CD4-positive, alpha-beta memory T cell (primary cell): ENCODE results near the gene IL10RA. TPM values are rescaled to one million over a fixed set of nuclear protein-coding genes. Genes with fewer than 3 reads are reported as not detected.

Experiments used
- CTCF ChIA-PET: fragments of 350-600 bp; sonication (Branson Sonifier 250); formaldehyde crosslinking; loops from one replicate; lab custom pipeline; 2021; ENCODE audit warnings: inconsistent platforms; ENCODE audit not compliant: partially characterized antibody; lab: Charles Lee
- POLR2A ChIA-PET: fragments of 350-600 bp; sonication (Branson Sonifier 250); formaldehyde crosslinking; loops from one replicate; lab custom pipeline; 2021; ENCODE audit not compliant: partially characterized antibody; lab: Charles Lee
- DNase-seq, 5 donors: peaks; one replicate each; pipeline versions ENCODE4 v3.0.0 to v3.0.0-alpha.2; 2020 to 2022; ENCODE audit warnings: mixed read lengths in 1 of 5
- H3K27ac ChIP-seq: one replicate; pipeline ENCODE4 v1.7.0; 2013; ENCODE audit warnings: low read depth, low read length
- H3K27me3 ChIP-seq: 2 replicates; pipeline ENCODE4 v1.7.0; 2013; ENCODE audit warnings: mild to moderate bottlenecking, low read length, moderate library complexity; ENCODE audit not compliant: insufficient read depth
- H3K36me3 ChIP-seq: 2 replicates; pipeline ENCODE4 v1.7.0; 2013; ENCODE audit warnings: mild to moderate bottlenecking, low read length, moderate library complexity; ENCODE audit not compliant: insufficient read depth
- H3K4me1 ChIP-seq: 2 replicates; pipeline ENCODE4 v1.7.0; 2013; ENCODE audit warnings: mild to moderate bottlenecking, low read length, moderate library complexity; ENCODE audit not compliant: insufficient read depth
- H3K4me3 ChIP-seq, 2 donors: one replicate each; pipeline ENCODE4 v1.7.0; 2013; ENCODE audit warnings: low read length in 2 of 2, mild to moderate bottlenecking in 1 of 2
- H3K9me3 ChIP-seq, 2 donors: one replicate each; pipeline ENCODE4 v1.7.0; 2013; ENCODE audit warnings: low read length in 2 of 2, control low read depth in 1 of 2; ENCODE audit not compliant: control insufficient read depth in 1 of 2
- H3K27ac Mint-ChIP-seq, 7 donors: one replicate each; pipeline ENCODE4 v1.8.0; 2020 to 2021; ENCODE audit warnings: mixed read lengths in 7 of 7, mild to moderate bottlenecking in 6 of 7, inconsistent platforms in 3 of 7, moderate library complexity in 3 of 7
- H3K27me3 Mint-ChIP-seq, 2 donors: one replicate each; pipeline ENCODE4 v1.8.0; 2020 to 2021; ENCODE audit warnings: mixed read lengths in 2 of 2
- H3K36me3 Mint-ChIP-seq, 2 donors: one replicate each; pipeline ENCODE4 v1.8.0; 2020 to 2021; ENCODE audit warnings: mixed read lengths in 2 of 2, inconsistent platforms in 1 of 2, mild to moderate bottlenecking in 1 of 2
- H3K4me1 Mint-ChIP-seq, 4 donors: one replicate each; pipeline ENCODE4 v1.8.0; 2020 to 2021; ENCODE audit warnings: mixed read lengths in 4 of 4, mild to moderate bottlenecking in 1 of 4
- H3K4me3 Mint-ChIP-seq, 8 donors: one replicate each; pipeline ENCODE4 v1.8.0; 2020 to 2021; ENCODE audit warnings: mixed read lengths in 8 of 8, mild to moderate bottlenecking in 7 of 8, moderate library complexity in 6 of 8, inconsistent platforms in 3 of 8
- H3K9me3 Mint-ChIP-seq, 8 donors: one replicate each; pipeline ENCODE4 v1.8.0; 2020 to 2021; ENCODE audit warnings: mixed read lengths in 8 of 8, mild to moderate bottlenecking in 5 of 8, inconsistent platforms in 3 of 8, moderate library complexity in 1 of 8
- intact Hi-C: fragments of 100-400 bp; cut with micrococcal nuclease; formaldehyde crosslinking; loops from one replicate; pipeline ENCODE4 v1.15.1; 2023
- polyA plus RNA-seq, 2 donors: library from polyadenylated mRNA; unstranded; fragments of 300-500 nt; fragmentation: Illumina TruSeq; gene quantifications; one replicate each; pipeline ENCODE4 v1.2.3, GENCODE V29; 2021
- total RNA-seq, 2 experiments: library from RNA; stranded (reverse); gene quantifications; one replicate each; pipeline ENCODE4 v1.2.3, GENCODE V29; 2021

The IL10RA gene
- total and polyA plus RNA-seq, 4 experiments from 2014 or later: 362 to 468 (median 402) TPM

GRCh38 chr11:118003456-118003855, 17.3 kb downstream of the IL10RA start:
- peak in 1 of 5 donors; percentile 42 for DNase-seq
- Mint-ChIP-seq H3K9me3 (peaks cover 0 to 9% (median 4%) of the 10 kb centered on the region in 8 donors), H3K4me1 (peaks cover 75 to 100% (median 94%) of the 10 kb centered on the region in 4 donors), H3K27me3 (no peaks in the 10 kb centered on the region), H3K36me3 (peaks cover 17 to 28% of the 10 kb centered on the region in 2 donors), H3K4me3 (peak overlapping the region; percentile 56 to 82 (median 70)), H3K27ac (peak overlapping the region; percentile 86 to 96 (median 91))
- intact Hi-C loops: loop anchor here (1.0 to 5.0 kb wide), 3 partner anchors 17 to 161 kb away; partner anchors contain the start of gene IL10RA
- H3K36me3 ChIP-seq: peaks cover 23% of the 10 kb centered on the region
- POLR2A ChIA-PET: interaction anchor here (1.2 to 51.5 kb wide), 9 partner anchors 1 to 196 kb away, joined by 4 to 2125 read pairs (median 41); partner anchors contain the start of gene IL10RA
- no peaks in the 10 kb centered on the region for H3K27me3 ChIP-seq
- peaks cover 100% of the 10 kb centered on the region for H3K4me1 ChIP-seq
- peak overlapping the region; percentile 53 for H3K27ac ChIP-seq
- peak overlapping the region in 1 of 2 donors; percentile 5 for H3K4me3 ChIP-seq
- H3K9me3 ChIP-seq: no peaks in the 10 kb centered on the region
- CTCF ChIA-PET: interaction anchor here (1.1 to 19.1 kb wide), 8 partner anchors 10 to 196 kb away, joined by 3 to 211 read pairs (median 10); partner anchors contain the start of gene IL10RA

GRCh38 chr11:118004543-118005223, 18.5 kb downstream of the IL10RA start:
- Mint-ChIP-seq H3K27ac (peak overlapping the region; percentile 83 to 96 (median 91)), H3K27me3 (no peaks in the 10 kb centered on the region), H3K4me1 (peaks cover 84 to 100% (median 96%) of the 10 kb centered on the region in 4 donors), H3K4me3 (peak overlapping the region in 6 of 8 donors; percentile 36 to 88 (median 62)), H3K36me3 (peaks cover 13 to 17% of the 10 kb centered on the region in 2 donors), H3K9me3 (peaks cover 0 to 9% (median 4%) of the 10 kb centered on the region in 8 donors)
- peak overlapping the region in 1 of 2 donors; percentile 5 for H3K4me3 ChIP-seq
- no peak for DNase-seq
- ChIA-PET CTCF (interaction anchor here (1.0 to 19.1 kb wide), 7 partner anchors 10 to 197 kb away, joined by 3 to 211 read pairs (median 3); no protein-coding TSS in a partner anchor), POLR2A (interaction anchor here (1.0 to 51.5 kb wide), 7 partner anchors 0 to 197 kb away, joined by 3 to 2125 read pairs (median 1750); partner anchors contain the start of gene IL10RA)
- H3K27ac ChIP-seq: peak overlapping the region; percentile 53
- H3K36me3 ChIP-seq: peaks cover 11% of the 10 kb centered on the region
- H3K4me1 ChIP-seq: peaks cover 100% of the 10 kb centered on the region
- H3K9me3 ChIP-seq: no peaks in the 10 kb centered on the region
- intact Hi-C loops: loop anchor here (5.0 kb wide), 1 partner anchor 162 kb away; no protein-coding TSS in a partner anchor
- H3K27me3 ChIP-seq: no peaks in the 10 kb centered on the region

GRCh38 chr11:118005224-118006152, 19.3 kb downstream of the IL10RA start:
- Histone ChIP-seq H3K4me1 (peaks cover 100% of the 10 kb centered on the region), H3K36me3 (peaks cover 3% of the 10 kb centered on the region), H3K4me3 (no peak overlapping the region), H3K27me3 (no peaks in the 10 kb centered on the region), H3K9me3 (no peaks in the 10 kb centered on the region), H3K27ac (peak overlapping the region; percentile 53)
- peaks cover 86 to 100% (median 96%) of the 10 kb centered on the region in 4 donors for H3K4me1 Mint-ChIP-seq
- peaks cover 0 to 9% (median 4%) of the 10 kb centered on the region in 8 donors for H3K9me3 Mint-ChIP-seq
- ChIA-PET CTCF (interaction anchor here (1.0 to 19.1 kb wide), 8 partner anchors 9 to 198 kb away, joined by 3 to 211 read pairs (median 4); no protein-coding TSS in a partner anchor), POLR2A (interaction anchor here (0.5 to 51.5 kb wide), 7 partner anchors 1 to 910 kb away, joined by 3 to 2125 read pairs (median 1750); partner anchors contain the start of gene IL10RA)
- peak overlapping the region; percentile 72 to 97 (median 91) for H3K27ac Mint-ChIP-seq
- intact Hi-C loops: no loop called here
- H3K36me3 Mint-ChIP-seq: peaks cover 5 to 9% of the 10 kb centered on the region in 2 donors
- no peaks in the 10 kb centered on the region for H3K27me3 Mint-ChIP-seq
- peak overlapping the region in 6 of 8 donors; percentile 8 to 88 (median 48) for H3K4me3 Mint-ChIP-seq
- DNase-seq: no peak

- Mint-ChIP-seq H3K27me3 (no peaks in the 10 kb centered on the region), H3K27ac (peak overlapping the region; percentile 72 to 97 (median 89)), H3K36me3 (peaks cover 5 to 7% of the 10 kb centered on the region in 2 donors), H3K4me3 (peak overlapping the region in 5 of 8 donors; percentile 28 to 88 (median 40)), H3K4me1 (peaks cover 87 to 100% (median 96%) of the 10 kb centered on the region in 4 donors), H3K9me3 (peaks cover 0 to 9% (median 4%) of the 10 kb centered on the region in 8 donors)
- Histone ChIP-seq H3K9me3 (no peaks in the 10 kb centered on the region), H3K4me1 (peaks cover 100% of the 10 kb centered on the region), H3K4me3 (no peak overlapping the region), H3K36me3 (no peaks in the 10 kb centered on the region), H3K27me3 (no peaks in the 10 kb centered on the region), H3K27ac (peak overlapping the region; percentile 11)
- intact Hi-C loops: no loop called here
- ChIA-PET CTCF (interaction anchor here (0.5 to 19.1 kb wide), 10 partner anchors 9 to 1164 kb away, joined by 3 to 211 read pairs (median 4); no protein-coding TSS in a partner anchor), POLR2A (interaction anchor here (1.3 to 51.5 kb wide), 5 partner anchors 2 to 57 kb away, joined by 3 to 2125 read pairs (median 1775); partner anchors contain the start of gene IL10RA)
- no peak for DNase-seq
Measured at GRCh38 chr11:118006153-118006534, 19.9 kb downstream of the IL10RA start.

GRCh38 chr11:118007040-118007439, 20.8 kb downstream of the IL10RA start:
- Histone ChIP-seq H3K36me3 (no peaks in the 10 kb centered on the region), H3K27me3 (no peaks in the 10 kb centered on the region), H3K27ac (peak overlapping the region; percentile 38), H3K4me1 (peaks cover 100% of the 10 kb centered on the region), H3K4me3 (peak overlapping the region in 1 of 2 donors; percentile 17), H3K9me3 (no peaks in the 10 kb centered on the region)
- Mint-ChIP-seq H3K36me3 (peaks cover 5 to 7% of the 10 kb centered on the region in 2 donors), H3K9me3 (peaks cover 0 to 9% (median 4%) of the 10 kb centered on the region in 8 donors), H3K4me1 (peaks cover 82 to 100% (median 94%) of the 10 kb centered on the region in 4 donors), H3K4me3 (peak overlapping the region; percentile 13 to 88 (median 81)), H3K27ac (peak overlapping the region; percentile 89 to 97 (median 96)), H3K27me3 (no peaks in the 10 kb centered on the region)
- ChIA-PET POLR2A (interaction anchor here (0.7 to 51.5 kb wide), 11 partner anchors 3 to 199 kb away, joined by 3 to 2125 read pairs (median 6); partner anchors contain the start of gene IL10RA), CTCF (interaction anchor here (0.6 to 19.1 kb wide), 17 partner anchors 9 to 259 kb away, joined by 3 to 211 read pairs (median 4); partner anchors contain the start of gene IL10RA)
- peak in 1 of 5 donors; percentile 30 for DNase-seq
- intact Hi-C loops: loop anchor here (1.0 kb wide), 2 partner anchors 44 to 57 kb away; no protein-coding TSS in a partner anchor
